Large intestine (tissue), 3 donors: Measurements from ENCODE around the gene ADAD2. TPM values are rescaled to one million over a fixed set of nuclear protein-coding genes. Genes with fewer than 3 reads are reported as not detected.

Source experiments
- DNase-seq, 2 donors: peaks; one replicate each; pipeline versions ENCODE4 v3.0.0 to v3.0.0-alpha.2; 2013
- H3K27ac ChIP-seq: one replicate; pipeline ENCODE4 v1.5.1; 2013; ENCODE audit warnings: low read length
- H3K27me3 ChIP-seq: 2 replicates; pipeline ENCODE4 v1.6.1; 2013; ENCODE audit warnings: low read length; ENCODE audit not compliant: control insufficient read depth, insufficient read depth
- H3K36me3 ChIP-seq: 2 replicates; pipeline ENCODE4 v1.6.1; 2013; ENCODE audit warnings: low read length; ENCODE audit not compliant: control insufficient read depth, insufficient read depth
- H3K4me1 ChIP-seq: one replicate; pipeline ENCODE4 v1.6.1; 2013; ENCODE audit warnings: low read length; ENCODE audit not compliant: control insufficient read depth, insufficient read depth
- H3K4me3 ChIP-seq: one replicate; pipeline ENCODE4 v1.5.1; 2013; ENCODE audit warnings: low read length
- H3K9me3 ChIP-seq: one replicate; pipeline ENCODE4 v1.6.1; 2013; ENCODE audit warnings: mild to moderate bottlenecking, low read depth, low read length, moderate library complexity; ENCODE audit not compliant: control insufficient read depth
- WGBS: methylation state at CpG from one replicate; pipeline ENCODE4 v1.1.5; 2013; ENCODE audit warnings: low lambda C conversion rate; ENCODE audit not compliant: insufficient coverage; 5-methylcytosine and 5-hydroxymethylcytosine counted together
- polyA plus RNA-seq: library from polyadenylated mRNA; unstranded; fragments of 120-200 nt; gene quantifications from one replicate; pipeline ENCODE4 v1.2.1, GENCODE V29; 2013

Gene ADAD2
- polyA plus RNA-seq, 1 donor = 0.43 TPM

GRCh38 chr16:84183572-84183875 lies 7.4 kb upstream of the ADAD2 start:
- no peak overlapping the region for H3K27ac ChIP-seq

GRCh38 chr16:84183911-84184591 lies 6.9 kb upstream of the ADAD2 start:
- Histone ChIP-seq H3K9me3 (peaks cover 3% of the 10 kb centered on the region), H3K4me3 (no peak overlapping the region), H3K27ac (no peak overlapping the region), H3K36me3 (peaks cover 54% of the 10 kb centered on the region), H3K4me1 (peaks cover 4% of the 10 kb centered on the region), H3K27me3 (no peaks in the 10 kb centered on the region)
- no peak for DNase-seq
- no CpG with 5 or more reads among the region's 11 CpGs for WGBS

More at GRCh38 chr16:84183572-84183875, 7.4 kb upstream of the ADAD2 start:
- Histone ChIP-seq H3K4me3 (no peak overlapping the region), H3K4me1 (peaks cover 4% of the 10 kb centered on the region), H3K27me3 (no peaks in the 10 kb centered on the region), H3K9me3 (peaks cover 3% of the 10 kb centered on the region), H3K36me3 (peaks cover 59% of the 10 kb centered on the region)
- DNase-seq = no peak
- WGBS = no CpG with 5 or more reads among the region's 5 CpGs

- H3K27ac ChIP-seq = no peak overlapping the region
- peaks cover 3% of the 10 kb centered on the region for H3K9me3 ChIP-seq
- H3K4me1 ChIP-seq = peaks cover 4% of the 10 kb centered on the region
- no CpG with 5 or more reads among the region's 10 CpGs for WGBS
- peaks cover 47% of the 10 kb centered on the region for H3K36me3 ChIP-seq
- H3K4me3 ChIP-seq = no peak overlapping the region
- H3K27me3 ChIP-seq = no peaks in the 10 kb centered on the region
- no peak for DNase-seq
Observed at GRCh38 chr16:84184775-84185174, 6.2 kb upstream of the ADAD2 start.

- H3K4me3 ChIP-seq = peak within 1 kb of the TSS; percentile 88
- H3K36me3 ChIP-seq = peaks cover 26% of the 10 kb centered on the region
- H3K27me3 ChIP-seq = no peaks in the 10 kb centered on the region
- peak; percentile 92 to 95 for DNase-seq
- no CpG with 5 or more reads among the region's 55 CpGs for WGBS
- no peak within 1 kb of the TSS for H3K27ac ChIP-seq
- H3K4me1 ChIP-seq = peaks cover 4% of the 10 kb centered on the region
- peaks cover 3% of the 10 kb centered on the region for H3K9me3 ChIP-seq
Observed at GRCh38 chr16:84186685-84187437, 4.1 kb upstream of the ADAD2 start, which contains the start of gene TAF1C. TAF1C (minus strand) TSS chr16:84187057; CDS start chr16:84184988, 2,069 bp downstream.

- Histone ChIP-seq H3K27me3 (no peaks in the 10 kb centered on the region), H3K4me1 (no peaks in the 10 kb centered on the region), H3K9me3 (no peaks in the 10 kb centered on the region), H3K36me3 (no peaks in the 10 kb centered on the region), H3K27ac (no peak overlapping the region), H3K4me3 (no peak overlapping the region)
- no peak for DNase-seq
- no CpG with 5 or more reads among the region's 16 CpGs for WGBS
Observed at GRCh38 chr16:84191466-84191865, 509 bp downstream of the ADAD2 start.

GRCh38 chr16:84193480-84193879 lies 2.5 kb downstream of the ADAD2 start:
- no peaks in the 10 kb centered on the region for H3K27me3 ChIP-seq
- no peak overlapping the region for H3K27ac ChIP-seq
- WGBS = no CpG with 5 or more reads among the region's 7 CpGs
- no peak for DNase-seq
- no peaks in the 10 kb centered on the region for H3K9me3 ChIP-seq
- no peaks in the 10 kb centered on the region for H3K4me1 ChIP-seq
- no peaks in the 10 kb centered on the region for H3K36me3 ChIP-seq
- no peak overlapping the region for H3K4me3 ChIP-seq

DNA sequence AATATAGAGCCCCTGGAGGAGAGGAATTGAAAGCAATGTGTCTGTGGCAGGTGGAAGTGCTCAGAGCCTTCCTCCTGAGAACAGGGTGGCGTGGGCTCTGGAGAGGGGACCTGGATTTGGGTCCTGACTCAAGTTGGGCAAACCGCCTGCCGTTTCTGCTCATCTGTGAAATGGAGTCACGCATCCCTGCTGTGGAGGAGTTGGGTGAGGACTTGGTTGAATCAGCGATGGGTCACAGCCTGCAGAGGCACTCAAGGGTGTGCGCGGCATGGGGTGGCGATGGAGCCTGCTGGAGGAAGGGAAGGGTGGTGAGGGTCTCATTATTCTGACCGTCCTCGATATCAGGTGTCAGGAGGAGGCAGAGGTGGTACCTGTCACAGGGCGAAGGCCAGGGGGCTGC lies 3.1 kb downstream of the ADAD2 start:
- Histone ChIP-seq H3K9me3 (no peaks in the 10 kb centered on the region), H3K27me3 (peaks cover 3% of the 10 kb centered on the region), H3K4me1 (no peaks in the 10 kb centered on the region), H3K4me3 (no peak overlapping the region), H3K27ac (no peak overlapping the region), H3K36me3 (no peaks in the 10 kb centered on the region)
- no CpG with 5 or more reads among the region's 11 CpGs for WGBS
- DNase-seq = no peak

DNA sequence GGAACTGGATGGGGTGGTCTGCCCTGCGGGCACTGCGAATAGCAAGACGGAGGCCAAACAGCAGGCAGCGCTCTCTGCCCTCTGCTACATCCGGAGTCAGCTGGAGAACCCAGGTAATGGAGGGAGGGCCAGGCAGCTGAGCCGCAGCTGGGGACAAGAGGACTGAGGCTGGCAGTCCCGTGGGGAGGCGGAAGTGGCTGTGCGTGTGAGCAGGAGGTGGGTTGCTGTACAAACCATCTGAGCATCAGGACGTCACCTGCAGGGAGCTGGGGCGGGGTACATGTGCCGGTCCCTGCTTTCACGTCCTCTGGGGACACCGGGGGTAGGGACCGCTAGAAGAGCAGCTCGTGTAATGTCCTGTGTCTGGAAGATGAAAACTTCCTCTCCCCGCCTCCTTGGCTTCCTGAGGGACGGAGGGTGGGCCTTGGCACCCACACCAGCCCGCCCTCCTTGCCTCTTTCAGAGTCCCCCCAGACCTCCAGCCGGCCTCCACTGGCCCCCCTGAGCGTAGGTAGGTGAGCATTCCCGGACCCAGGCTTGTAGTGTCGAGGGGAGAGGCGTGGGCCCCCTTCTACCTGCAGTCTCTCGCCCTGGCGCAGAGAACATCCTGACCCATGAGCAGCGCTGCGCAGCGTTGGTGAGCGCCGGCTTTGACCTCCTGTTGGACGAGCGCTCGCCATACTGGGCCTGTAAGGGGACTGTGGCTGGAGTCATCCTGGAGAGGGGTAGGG lies 3.7 kb downstream of the ADAD2 start:
- WGBS = 59% methylated on average over 4 of the region's 34 CpGs
- Histone ChIP-seq H3K4me3 (no peak overlapping the region), H3K27ac (no peak overlapping the region), H3K27me3 (peaks cover 5% of the 10 kb centered on the region), H3K4me1 (no peaks in the 10 kb centered on the region), H3K9me3 (no peaks in the 10 kb centered on the region), H3K36me3 (no peaks in the 10 kb centered on the region)
- no peak for DNase-seq

GRCh38 chr16:84195201-84196093 lies 4.5 kb downstream of the ADAD2 start:
- no peaks in the 10 kb centered on the region for H3K4me1 ChIP-seq
- WGBS = no CpG with 5 or more reads among the region's 38 CpGs
- peaks cover 5% of the 10 kb centered on the region for H3K27me3 ChIP-seq
- no peak overlapping the region for H3K27ac ChIP-seq
- H3K36me3 ChIP-seq = no peaks in the 10 kb centered on the region
- H3K4me3 ChIP-seq = no peak overlapping the region
- DNase-seq = no peak
- no peaks in the 10 kb centered on the region for H3K9me3 ChIP-seq

DNA sequence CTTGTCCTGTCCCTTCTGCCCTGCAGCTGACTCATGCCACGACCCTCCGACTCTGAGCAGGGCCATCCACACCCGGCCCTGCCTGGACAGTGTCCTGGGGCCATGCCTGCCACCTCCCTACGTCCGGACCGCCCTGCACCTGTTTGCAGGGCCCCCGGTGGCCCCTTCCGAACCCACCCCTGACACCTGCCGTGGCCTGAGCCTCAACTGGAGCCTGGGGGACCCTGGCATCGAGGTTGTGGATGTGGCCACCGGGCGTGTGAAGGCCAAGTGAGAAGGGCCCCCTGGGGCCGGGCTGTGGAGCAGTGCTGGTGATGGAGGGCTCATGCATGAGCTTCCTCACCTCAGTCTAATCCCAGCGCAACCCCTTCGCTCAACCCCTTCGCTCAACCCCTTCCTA lies 5.1 kb downstream of the ADAD2 start:
- no peak overlapping the region for H3K27ac ChIP-seq
- H3K9me3 ChIP-seq = no peaks in the 10 kb centered on the region
- no peak overlapping the region for H3K4me3 ChIP-seq
- WGBS = no CpG with 5 or more reads among the region's 16 CpGs
- H3K27me3 ChIP-seq = peaks cover 5% of the 10 kb centered on the region
- H3K4me1 ChIP-seq = no peaks in the 10 kb centered on the region
- no peaks in the 10 kb centered on the region for H3K36me3 ChIP-seq
- no peak for DNase-seq
